ENCODE data around the gene STARD7. TPM values are rescaled to one million over a fixed set of nuclear protein-coding genes. Genes with fewer than 3 reads are reported as not detected.

STARD7 gene
- total and polyA plus RNA-seq, 2 experiments from 2014 or later, result 72.2 to 222 TPM

DNA sequence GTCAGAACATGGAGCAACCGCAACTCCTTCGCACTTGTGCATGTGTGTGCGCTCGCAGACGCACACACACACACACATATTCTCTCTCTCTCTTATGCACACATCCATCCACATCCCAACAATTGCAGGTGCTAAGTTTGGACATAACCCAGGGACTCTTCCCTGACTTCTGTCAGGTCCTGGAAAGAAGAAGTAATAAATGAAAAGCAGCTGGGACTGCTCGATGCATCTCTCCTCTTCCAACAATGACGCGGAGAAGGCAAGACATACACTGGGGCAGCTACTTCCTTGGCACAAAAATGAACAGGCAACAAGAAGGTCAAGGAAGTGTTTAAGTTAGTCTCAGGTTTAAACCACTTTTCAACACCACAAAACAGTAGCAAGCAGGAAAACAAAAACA lies 23.6 kb downstream of the STARD7 start:
- Histone ChIP-seq H2AFZ (no peak overlapping the region), H3K4me1 (ENCODE audit: insufficient read depth) (no peaks in the 10 kb centered on the region), H3K36me3 (ENCODE audit: insufficient read depth) (peaks cover 28% of the 10 kb centered on the region), H3K9me2 (ENCODE audit: insufficient read depth) (no peaks in the 10 kb centered on the region), H3F3A (replicated peaks; ENCODE audit: low read depth) (0 out of 2 replicates have a peak, but pooled peaks cover 9% of the 10 kb centered on the region), H3K4me2 (no peak overlapping the region), H3K27ac (ENCODE audit: low read depth) (no peak overlapping the region), H3K79me2 (replicated peaks; ENCODE audit: insufficient read depth) (no peaks in the 10 kb centered on the region), H3K27me3 (ENCODE audit: insufficient read depth) (no peaks in the 10 kb centered on the region), H3K4me3 (no peak overlapping the region), H4K20me1 (replicated peaks; ENCODE audit: insufficient read depth) (peaks cover 14% of the 10 kb centered on the region; the same call in 1 of the 2 replicates)
- Mint-ChIP-seq H3K9me3 (no peaks in the 10 kb centered on the region), H3K27me3 (ENCODE audit: insufficient read depth, low read depth, poor library complexity) (peaks cover 5% of the 10 kb centered on the region), H3K27ac (no peak overlapping the region), H3K4me1 (no peaks in the 10 kb centered on the region), H3K4me3 (no peak overlapping the region), H3K36me3 (ENCODE audit: low read depth) (peaks cover 48% of the 10 kb centered on the region)
- ATAC-seq (no peak), DNase-seq (ENCODE audit: low spot score) (no peak)
- no peak for TF ChIP-seq ZNF114 (CRISPR knock-in tag; IDR thresholded peaks at IDR 0.05)
- no peak for TF ChIP-seq NANOG (IDR thresholded peaks at IDR 0.05; ENCODE audit: borderline replicate concordance)
- no peak for TF ChIP-seq JUNB (IDR thresholded peaks at IDR 0.05; ENCODE audit: unreplicated experiment)
- TF ChIP-seq ZNF331 (CRISPR knock-in tag; IDR thresholded peaks at IDR 0.05; ENCODE audit: low read depth), result no peak
- no peak for TF ChIP-seq POLR2AphosphoS5 (IDR thresholded peaks at IDR 0.05; ENCODE audit: low read depth)
- no peak for TF ChIP-seq ZNF462 (CRISPR knock-in tag; IDR thresholded peaks at IDR 0.05)
- TF ChIP-seq, protein P1, sequence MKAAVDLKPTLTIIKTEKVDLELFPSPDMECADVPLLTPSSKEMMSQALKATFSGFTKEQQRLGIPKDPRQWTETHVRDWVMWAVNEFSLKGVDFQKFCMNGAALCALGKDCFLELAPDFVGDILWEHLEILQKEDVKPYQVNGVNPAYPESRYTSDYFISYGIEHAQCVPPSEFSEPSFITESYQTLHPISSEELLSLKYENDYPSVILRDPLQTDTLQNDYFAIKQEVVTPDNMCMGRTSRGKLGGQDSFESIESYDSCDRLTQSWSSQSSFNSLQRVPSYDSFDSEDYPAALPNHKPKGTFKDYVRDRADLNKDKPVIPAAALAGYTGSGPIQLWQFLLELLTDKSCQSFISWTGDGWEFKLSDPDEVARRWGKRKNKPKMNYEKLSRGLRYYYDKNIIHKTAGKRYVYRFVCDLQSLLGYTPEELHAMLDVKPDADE (IDR thresholded peaks at IDR 0.05), result no peak
- TF ChIP-seq, protein P2, sequence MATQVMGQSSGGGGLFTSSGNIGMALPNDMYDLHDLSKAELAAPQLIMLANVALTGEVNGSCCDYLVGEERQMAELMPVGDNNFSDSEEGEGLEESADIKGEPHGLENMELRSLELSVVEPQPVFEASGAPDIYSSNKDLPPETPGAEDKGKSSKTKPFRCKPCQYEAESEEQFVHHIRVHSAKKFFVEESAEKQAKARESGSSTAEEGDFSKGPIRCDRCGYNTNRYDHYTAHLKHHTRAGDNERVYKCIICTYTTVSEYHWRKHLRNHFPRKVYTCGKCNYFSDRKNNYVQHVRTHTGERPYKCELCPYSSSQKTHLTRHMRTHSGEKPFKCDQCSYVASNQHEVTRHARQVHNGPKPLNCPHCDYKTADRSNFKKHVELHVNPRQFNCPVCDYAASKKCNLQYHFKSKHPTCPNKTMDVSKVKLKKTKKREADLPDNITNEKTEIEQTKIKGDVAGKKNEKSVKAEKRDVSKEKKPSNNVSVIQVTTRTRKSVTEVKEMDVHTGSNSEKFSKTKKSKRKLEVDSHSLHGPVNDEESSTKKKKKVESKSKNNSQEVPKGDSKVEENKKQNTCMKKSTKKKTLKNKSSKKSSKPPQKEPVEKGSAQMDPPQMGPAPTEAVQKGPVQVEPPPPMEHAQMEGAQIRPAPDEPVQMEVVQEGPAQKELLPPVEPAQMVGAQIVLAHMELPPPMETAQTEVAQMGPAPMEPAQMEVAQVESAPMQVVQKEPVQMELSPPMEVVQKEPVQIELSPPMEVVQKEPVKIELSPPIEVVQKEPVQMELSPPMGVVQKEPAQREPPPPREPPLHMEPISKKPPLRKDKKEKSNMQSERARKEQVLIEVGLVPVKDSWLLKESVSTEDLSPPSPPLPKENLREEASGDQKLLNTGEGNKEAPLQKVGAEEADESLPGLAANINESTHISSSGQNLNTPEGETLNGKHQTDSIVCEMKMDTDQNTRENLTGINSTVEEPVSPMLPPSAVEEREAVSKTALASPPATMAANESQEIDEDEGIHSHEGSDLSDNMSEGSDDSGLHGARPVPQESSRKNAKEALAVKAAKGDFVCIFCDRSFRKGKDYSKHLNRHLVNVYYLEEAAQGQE (IDR thresholded peaks at IDR 0.05; ENCODE audit: unreplicated experiment), result no peak
- TF ChIP-seq, protein P3, sequence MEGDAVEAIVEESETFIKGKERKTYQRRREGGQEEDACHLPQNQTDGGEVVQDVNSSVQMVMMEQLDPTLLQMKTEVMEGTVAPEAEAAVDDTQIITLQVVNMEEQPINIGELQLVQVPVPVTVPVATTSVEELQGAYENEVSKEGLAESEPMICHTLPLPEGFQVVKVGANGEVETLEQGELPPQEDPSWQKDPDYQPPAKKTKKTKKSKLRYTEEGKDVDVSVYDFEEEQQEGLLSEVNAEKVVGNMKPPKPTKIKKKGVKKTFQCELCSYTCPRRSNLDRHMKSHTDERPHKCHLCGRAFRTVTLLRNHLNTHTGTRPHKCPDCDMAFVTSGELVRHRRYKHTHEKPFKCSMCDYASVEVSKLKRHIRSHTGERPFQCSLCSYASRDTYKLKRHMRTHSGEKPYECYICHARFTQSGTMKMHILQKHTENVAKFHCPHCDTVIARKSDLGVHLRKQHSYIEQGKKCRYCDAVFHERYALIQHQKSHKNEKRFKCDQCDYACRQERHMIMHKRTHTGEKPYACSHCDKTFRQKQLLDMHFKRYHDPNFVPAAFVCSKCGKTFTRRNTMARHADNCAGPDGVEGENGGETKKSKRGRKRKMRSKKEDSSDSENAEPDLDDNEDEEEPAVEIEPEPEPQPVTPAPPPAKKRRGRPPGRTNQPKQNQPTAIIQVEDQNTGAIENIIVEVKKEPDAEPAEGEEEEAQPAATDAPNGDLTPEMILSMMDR (conservative IDR thresholded peaks at IDR 0.05; ENCODE audit: low read depth in 2 of 2), result no peak
- TF ChIP-seq EZH2phosphoT487 (IDR thresholded peaks at IDR 0.05; ENCODE audit: unreplicated experiment), result no peak
- TF ChIP-seq CREB1 (CRISPR knock-in tag; IDR thresholded peaks at IDR 0.05; ENCODE audit: low read depth), result no peak
- TF ChIP-seq EZH2 (IDR thresholded peaks at IDR 0.05; ENCODE audit: low read depth, unreplicated experiment), result no peak
